Measurements from ENCODE around the gene SERPINA4. TPM values are rescaled to one million over a fixed set of nuclear protein-coding genes. Genes with fewer than 3 reads are reported as not detected.
A peak's percentile ranks its signal among the peaks of the same experiment; 100 is the strongest.

The SERPINA4 gene
- total and polyA plus RNA-seq, 2 of the 13 experiments (the other 11 are each of a cell fraction or from before 2014, with no cell fraction given) = 39.1 to 57.8 TPM

DNA sequence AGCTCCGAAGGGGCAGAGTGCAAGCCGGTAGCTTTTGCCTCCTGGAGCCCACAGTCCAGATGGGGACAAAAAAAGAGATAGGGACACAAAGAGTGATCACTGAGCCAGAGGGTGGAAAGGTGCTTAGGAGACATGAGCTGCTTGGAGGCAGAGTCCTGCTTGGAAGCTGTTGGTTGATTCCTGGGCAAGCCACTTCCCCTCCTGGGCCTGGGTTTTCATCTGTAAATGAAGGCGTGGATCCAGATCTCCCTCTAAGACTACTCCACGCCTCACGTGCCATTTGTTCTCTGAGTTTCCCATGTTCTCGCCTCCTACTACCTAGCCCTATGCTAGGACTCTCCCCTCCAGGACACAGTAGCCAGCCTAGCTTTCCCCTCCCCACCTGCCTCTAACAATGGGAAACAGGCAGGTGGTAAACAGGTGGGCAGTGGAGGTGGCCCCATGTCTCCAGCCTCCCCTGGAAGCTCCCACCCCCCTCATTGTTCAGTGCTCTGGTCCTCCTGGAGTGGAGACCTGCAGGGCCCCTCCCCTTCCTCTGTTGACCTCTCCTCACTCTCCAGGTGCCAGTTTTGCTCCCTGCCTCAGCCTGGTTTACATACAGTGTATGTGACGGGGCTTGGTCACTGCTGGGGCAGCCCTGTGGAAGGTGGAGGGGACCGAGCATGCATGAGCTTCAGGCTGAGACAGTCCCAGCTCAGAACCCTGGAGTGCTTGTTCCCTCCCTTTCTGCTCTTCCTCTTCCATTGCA is 54.8 kb downstream of the SERPINA4 start (continued):
- peak; percentile 2 for TF ChIP-seq RBM39 (IDR thresholded peaks at IDR 0.05; ENCODE audit: low read depth, low read length, poor library complexity, severe bottlenecking)
- TF ChIP-seq FOSL2 (CRISPR knock-in tag; IDR thresholded peaks at IDR 0.05) = no peak
- TF ChIP-seq, protein P1, sequence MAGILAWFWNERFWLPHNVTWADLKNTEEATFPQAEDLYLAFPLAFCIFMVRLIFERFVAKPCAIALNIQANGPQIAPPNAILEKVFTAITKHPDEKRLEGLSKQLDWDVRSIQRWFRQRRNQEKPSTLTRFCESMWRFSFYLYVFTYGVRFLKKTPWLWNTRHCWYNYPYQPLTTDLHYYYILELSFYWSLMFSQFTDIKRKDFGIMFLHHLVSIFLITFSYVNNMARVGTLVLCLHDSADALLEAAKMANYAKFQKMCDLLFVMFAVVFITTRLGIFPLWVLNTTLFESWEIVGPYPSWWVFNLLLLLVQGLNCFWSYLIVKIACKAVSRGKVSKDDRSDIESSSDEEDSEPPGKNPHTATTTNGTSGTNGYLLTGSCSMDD (CRISPR knock-in tag; IDR thresholded peaks at IDR 0.05) = no peak
- peak; percentile 93 for TF ChIP-seq RBFOX2 (IDR thresholded peaks at IDR 0.05; ENCODE audit: low read depth, low read length)
- no peak for TF ChIP-seq STAG1 (CRISPR knock-in tag; IDR thresholded peaks at IDR 0.05)
- TF ChIP-seq ZFP36L1 (CRISPR knock-in tag; IDR thresholded peaks at IDR 0.05) = no peak
- no peak for TF ChIP-seq MBNL3 (CRISPR knock-in tag; conservative IDR thresholded peaks at IDR 0.05)
- TF ChIP-seq ZNF619 (CRISPR knock-in tag; IDR thresholded peaks at IDR 0.05) = no peak
- TF ChIP-seq CHCHD3 (CRISPR knock-in tag; IDR thresholded peaks at IDR 0.05) = no peak
- TF ChIP-seq, protein P2, sequence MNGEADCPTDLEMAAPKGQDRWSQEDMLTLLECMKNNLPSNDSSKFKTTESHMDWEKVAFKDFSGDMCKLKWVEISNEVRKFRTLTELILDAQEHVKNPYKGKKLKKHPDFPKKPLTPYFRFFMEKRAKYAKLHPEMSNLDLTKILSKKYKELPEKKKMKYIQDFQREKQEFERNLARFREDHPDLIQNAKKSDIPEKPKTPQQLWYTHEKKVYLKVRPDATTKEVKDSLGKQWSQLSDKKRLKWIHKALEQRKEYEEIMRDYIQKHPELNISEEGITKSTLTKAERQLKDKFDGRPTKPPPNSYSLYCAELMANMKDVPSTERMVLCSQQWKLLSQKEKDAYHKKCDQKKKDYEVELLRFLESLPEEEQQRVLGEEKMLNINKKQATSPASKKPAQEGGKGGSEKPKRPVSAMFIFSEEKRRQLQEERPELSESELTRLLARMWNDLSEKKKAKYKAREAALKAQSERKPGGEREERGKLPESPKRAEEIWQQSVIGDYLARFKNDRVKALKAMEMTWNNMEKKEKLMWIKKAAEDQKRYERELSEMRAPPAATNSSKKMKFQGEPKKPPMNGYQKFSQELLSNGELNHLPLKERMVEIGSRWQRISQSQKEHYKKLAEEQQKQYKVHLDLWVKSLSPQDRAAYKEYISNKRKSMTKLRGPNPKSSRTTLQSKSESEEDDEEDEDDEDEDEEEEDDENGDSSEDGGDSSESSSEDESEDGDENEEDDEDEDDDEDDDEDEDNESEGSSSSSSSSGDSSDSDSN (CRISPR knock-in tag; IDR thresholded peaks at IDR 0.05) = peak; percentile 33; the same call in 1 of the 2 replicates
- TF ChIP-seq ZC3H13 (CRISPR knock-in tag; IDR thresholded peaks at IDR 0.05) = 0 out of 2 replicates have a peak, but pooled peaks have one; percentile 71
- no peak for TF ChIP-seq ZNF530 (CRISPR knock-in tag; IDR thresholded peaks at IDR 0.05; ENCODE audit: low read depth)
- peak; percentile 1; the same call in 1 of the 2 replicates for TF ChIP-seq POLR2AphosphoS5 (IDR thresholded peaks at IDR 0.05; ENCODE audit: low read depth, low read length)
- TF ChIP-seq MTF2 (CRISPR knock-in tag; IDR thresholded peaks at IDR 0.05; ENCODE audit: borderline replicate concordance) = no peak
- no peak for TF ChIP-seq ZBTB3 (CRISPR knock-in tag; IDR thresholded peaks at IDR 0.05; ENCODE audit: borderline replicate concordance, low read depth)
- TF ChIP-seq BORCS8-MEF2B (CRISPR knock-in tag; IDR thresholded peaks at IDR 0.05) = no peak
- no peak for TF ChIP-seq ZNF558 (CRISPR knock-in tag; IDR thresholded peaks at IDR 0.05; ENCODE audit: borderline replicate concordance)
- TF ChIP-seq, protein P3, sequence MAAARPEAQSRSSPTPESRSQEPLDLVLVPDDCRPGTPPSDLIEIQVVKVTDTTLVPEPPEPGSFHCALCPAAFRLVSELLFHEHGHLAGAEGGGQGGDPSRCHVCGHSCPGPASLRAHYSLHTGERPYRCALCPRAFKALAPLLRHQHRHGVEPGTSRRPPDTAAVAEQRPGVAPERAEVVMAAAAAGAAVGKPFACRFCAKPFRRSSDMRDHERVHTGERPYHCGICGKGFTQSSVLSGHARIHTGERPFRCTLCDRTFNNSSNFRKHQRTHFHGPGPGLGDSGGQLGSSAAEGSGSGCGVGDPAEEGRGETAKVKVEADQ (CRISPR knock-in tag; IDR thresholded peaks at IDR 0.05; ENCODE audit: borderline replicate concordance) = no peak
- TF ChIP-seq, protein P4, sequence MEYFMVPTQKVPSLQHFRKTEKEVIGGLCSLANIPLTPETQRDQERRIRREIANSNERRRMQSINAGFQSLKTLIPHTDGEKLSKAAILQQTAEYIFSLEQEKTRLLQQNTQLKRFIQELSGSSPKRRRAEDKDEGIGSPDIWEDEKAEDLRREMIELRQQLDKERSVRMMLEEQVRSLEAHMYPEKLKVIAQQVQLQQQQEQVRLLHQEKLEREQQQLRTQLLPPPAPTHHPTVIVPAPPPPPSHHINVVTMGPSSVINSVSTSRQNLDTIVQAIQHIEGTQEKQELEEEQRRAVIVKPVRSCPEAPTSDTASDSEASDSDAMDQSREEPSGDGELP (IDR thresholded peaks at IDR 0.05; ENCODE audit: borderline replicate concordance, low read depth) = no peak
- TF ChIP-seq YEATS2 (CRISPR knock-in tag; IDR thresholded peaks at IDR 0.05; ENCODE audit: borderline replicate concordance) = no peak
- no peak for TF ChIP-seq SYNCRIP (IDR thresholded peaks at IDR 0.05; ENCODE audit: insufficient read depth, low read depth, low read length)
- no peak for TF ChIP-seq SIX1 (CRISPR knock-in tag; IDR thresholded peaks at IDR 0.05; ENCODE audit: borderline replicate concordance)
- TF ChIP-seq JUN (CRISPR knock-in tag; IDR thresholded peaks at IDR 0.05) = no peak
- 0 out of 2 replicates have a peak, but pooled peaks have one; percentile 17 for TF ChIP-seq TAF1 (CRISPR knock-in tag; IDR thresholded peaks at IDR 0.05)

All from HepG2 (cell line).